H9 (cell line): ENCODE data around the gene ULK4. TPM values are rescaled to one million over a fixed set of nuclear protein-coding genes. Genes with fewer than 3 reads are reported as not detected.

ENCODE experiments used
- DNase-seq: peaks from one replicate; pipeline ENCODE4 v3.0.0-alpha.2; 2017
- H2AFZ ChIP-seq: one replicate; pipeline ENCODE4 v1.6.1; 2013; ENCODE audit warnings: mild to moderate bottlenecking, low read length, control low read depth, moderate library complexity
- H2AK5ac ChIP-seq: 2 replicates; pipeline ENCODE4 v1.6.1; 2013; ENCODE audit warnings: low read length, control low read depth, mixed read lengths; ENCODE audit not compliant: insufficient read length
- H2BK120ac ChIP-seq: one replicate; pipeline ENCODE4 v1.6.1; 2013; ENCODE audit warnings: low read depth, mild to moderate bottlenecking, low read length, control low read depth, inconsistent platforms; ENCODE audit not compliant: poor library complexity, severe bottlenecking
- H2BK12ac ChIP-seq: 2 replicates; pipeline ENCODE4 v1.6.1; 2013; ENCODE audit warnings: low read length, control low read depth, mixed read lengths, low read depth; ENCODE audit not compliant: insufficient read length
- H2BK15ac ChIP-seq: 2 replicates; pipeline ENCODE4 v1.6.1; 2013; ENCODE audit warnings: low read depth, low read length, control low read depth
- H2BK20ac ChIP-seq: one replicate; pipeline ENCODE4 v1.6.1; 2013; ENCODE audit warnings: low read depth, mild to moderate bottlenecking, low read length, control low read depth, inconsistent platforms; ENCODE audit not compliant: poor library complexity, severe bottlenecking
- H2BK5ac ChIP-seq: 2 replicates; pipeline ENCODE4 v1.6.1; 2013; ENCODE audit warnings: low read length, control low read depth, mixed read lengths; ENCODE audit not compliant: insufficient read length
- H3K14ac ChIP-seq: 2 replicates; pipeline ENCODE4 v1.6.1; 2013; ENCODE audit warnings: low read length, control low read depth; ENCODE audit not compliant: insufficient read depth
- H3K18ac ChIP-seq: 2 replicates; pipeline ENCODE4 v1.6.1; 2013; ENCODE audit warnings: low read depth, mild to moderate bottlenecking, mixed read lengths, low read length, control low read depth; ENCODE audit not compliant: insufficient read length
- H3K23ac ChIP-seq: 2 replicates; pipeline ENCODE4 v1.6.1; 2013; ENCODE audit warnings: low read length, control low read depth, mixed read lengths, low read depth; ENCODE audit not compliant: insufficient read length
- H3K23me2 ChIP-seq: 2 replicates; pipeline ENCODE4 v1.6.1; 2013; ENCODE audit warnings: low read depth, mild to moderate bottlenecking, mixed read lengths, low read length, control low read depth; ENCODE audit not compliant: insufficient read length, poor library complexity, severe bottlenecking
- H3K27ac ChIP-seq: 2 replicates; pipeline ENCODE4 v1.5.1; 2013; ENCODE audit warnings: low read length, control low read depth, mixed read lengths, low read depth; ENCODE audit not compliant: insufficient read length
- H3K27me3 ChIP-seq: 2 replicates; pipeline ENCODE4 v1.6.1; 2013; ENCODE audit warnings: low read length, control low read depth, inconsistent platforms; ENCODE audit not compliant: insufficient read depth
- H3K4ac ChIP-seq: 2 replicates; pipeline ENCODE4 v1.6.1; 2013; ENCODE audit warnings: low read depth, mild to moderate bottlenecking, control low read depth, inconsistent platforms, low read length, moderate library complexity
- H3K4me1 ChIP-seq: 2 replicates; pipeline ENCODE4 v1.6.1; 2013; ENCODE audit warnings: low read length, control low read depth, inconsistent platforms; ENCODE audit not compliant: insufficient read depth
- H3K4me2 ChIP-seq: 2 replicates; pipeline ENCODE4 v1.6.1; 2013; ENCODE audit warnings: low read length, control low read depth, mixed read lengths; ENCODE audit not compliant: insufficient read length, insufficient read depth
- H3K56ac ChIP-seq: 2 replicates; pipeline ENCODE4 v1.6.1; 2013; ENCODE audit warnings: low read depth, mild to moderate bottlenecking, mixed read lengths, low read length, control low read depth; ENCODE audit not compliant: insufficient read length
- H3K79me1 ChIP-seq: 2 replicates; pipeline ENCODE4 v1.6.1; 2013; ENCODE audit warnings: low read depth, mild to moderate bottlenecking, moderate library complexity, low read length, control low read depth, inconsistent platforms; ENCODE audit not compliant: insufficient read depth, poor library complexity, severe bottlenecking
- H3K79me2 ChIP-seq: 2 replicates; pipeline ENCODE4 v1.6.1; 2013; ENCODE audit warnings: low read length, control low read depth, inconsistent platforms; ENCODE audit not compliant: insufficient read depth
- H3K9ac ChIP-seq: 2 replicates; pipeline ENCODE4 v1.6.1; 2013; ENCODE audit warnings: low read length, control low read depth, mixed read lengths; ENCODE audit not compliant: insufficient read length; ENCODE audit errors: extremely low read depth
- H3K9me3 ChIP-seq: one replicate; pipeline ENCODE4 v1.6.1; 2013; ENCODE audit warnings: low read depth, low read length, inconsistent platforms; ENCODE audit not compliant: control insufficient read depth
- H3T11ph ChIP-seq: one replicate; pipeline ENCODE4 v1.6.1; 2013; ENCODE audit warnings: mild to moderate bottlenecking, low read length, control low read depth, inconsistent platforms
- H4K20me1 ChIP-seq: one replicate; pipeline ENCODE4 v1.6.1; 2013; ENCODE audit not compliant: control insufficient read depth, insufficient read length, insufficient read depth
- H4K5ac ChIP-seq: 2 replicates; pipeline ENCODE4 v1.6.1; 2013; ENCODE audit warnings: low read depth, mild to moderate bottlenecking, mixed read lengths, low read length, control low read depth; ENCODE audit not compliant: insufficient read length
- H4K8ac ChIP-seq: replicated peaks from 2 replicates; pipeline ENCODE4 v1.6.1; 2013; ENCODE audit warnings: low read length, control low read depth, mixed read lengths, low read depth; ENCODE audit not compliant: insufficient read length
- H4K91ac ChIP-seq: 2 replicates; pipeline ENCODE4 v1.6.1; 2013; ENCODE audit warnings: low read depth, mild to moderate bottlenecking, moderate library complexity, mixed read lengths, low read length, control low read depth; ENCODE audit not compliant: insufficient read length
- H3K27ac Mint-ChIP-seq, 3 experiments: 2 replicates in 2 of 3; 3 replicates in 1 of 3; pipeline ENCODE4 v1.8.0; 2020 to 2021; ENCODE audit warnings: mixed read lengths in 3 of 3, mild to moderate bottlenecking in 1 of 3, moderate library complexity in 1 of 3
- H3K27me3 Mint-ChIP-seq: 2 replicates; pipeline ENCODE4 v1.8.0; 2021; ENCODE audit warnings: low read depth, mild to moderate bottlenecking, moderate library complexity, mixed read lengths
- H3K36me3 Mint-ChIP-seq, 3 experiments: 2 replicates in 2 of 3; 3 replicates in 1 of 3; pipeline ENCODE4 v1.8.0; 2020 to 2021; ENCODE audit warnings: low read depth in 3 of 3, mixed read lengths in 3 of 3; ENCODE audit not compliant: insufficient read depth in 1 of 3
- H3K4me1 Mint-ChIP-seq, 2 experiments: 2 replicates each; pipeline ENCODE4 v1.8.0; 2020; ENCODE audit warnings: mixed read lengths in 2 of 2
- H3K4me3 Mint-ChIP-seq, 2 experiments: 2 replicates in 1 of 2; 3 replicates in 1 of 2; pipeline ENCODE4 v1.8.0; 2020 to 2021; ENCODE audit warnings: mild to moderate bottlenecking in 2 of 2, mixed read lengths in 2 of 2, moderate library complexity in 1 of 2
- H3K9me3 Mint-ChIP-seq, 2 experiments: 2 replicates in 1 of 2; 3 replicates in 1 of 2; pipeline ENCODE4 v1.8.0; 2020; ENCODE audit warnings: mild to moderate bottlenecking in 2 of 2, mixed read lengths in 2 of 2, moderate library complexity in 1 of 2
- CTCF ChIP-seq: fragments of 200-600 bp; sonication (generic); conservative IDR thresholded peaks from 3 replicates; pipeline ENCODE4 v1.8.0; 2021; ENCODE audit warnings: antibody characterized with exemption, mild to moderate bottlenecking
- WGBS: extraction: QIAGEN DNeasy Blood & Tissue Kit; methylation state at CpG from one replicate; pipeline ENCODE4 v1.1.7; 2013; ENCODE audit warnings: missing lambda C conversion rate, low lambda C conversion rate, mixed read lengths; ENCODE audit not compliant: insufficient read length; ENCODE audit errors: extremely low coverage; 5-methylcytosine and 5-hydroxymethylcytosine counted together
- total RNA-seq: library from RNA; stranded (reverse); gene quantifications from 2 replicates; pipeline ENCODE4 v1.2.1, GENCODE V29; 2021

ULK4 gene
- total RNA-seq, 1 experiment from 2014 or later: 12.9 TPM

- no peak overlapping the region for H2AFZ ChIP-seq
- H2BK20ac ChIP-seq: no peak overlapping the region
- H3K4ac ChIP-seq: no peak overlapping the region
- H3K56ac ChIP-seq: no peak overlapping the region
- no peaks in the 10 kb centered on the region for H3K9me3 ChIP-seq
- H4K5ac ChIP-seq: no peak overlapping the region
- H4K8ac ChIP-seq: no peak overlapping the region
- no peak overlapping the region for H2AK5ac ChIP-seq
- peak overlapping the region in 2 of 3 experiments; percentile 53 to 74; a peak in 4 of 7 replicates for H3K27ac Mint-ChIP-seq
- no peak overlapping the region for H2BK12ac ChIP-seq
- no peak overlapping the region for H3K27ac ChIP-seq
- no peak overlapping the region for H4K91ac ChIP-seq
- H3K4me3 Mint-ChIP-seq: no peak overlapping the region
- no peaks in the 10 kb centered on the region for H4K20me1 ChIP-seq
- peaks cover 0 to 4% (median 0%) of the 10 kb centered on the region in 3 experiments; a peak in 1 of 7 replicates for H3K36me3 Mint-ChIP-seq
- H3K27me3 ChIP-seq: no peaks in the 10 kb centered on the region
- no peak overlapping the region for H2BK5ac ChIP-seq
- H3K79me2 ChIP-seq: no peaks in the 10 kb centered on the region
- H3K27me3 Mint-ChIP-seq: peaks cover 3% of the 10 kb centered on the region; the same call in 1 of the 2 replicates
- peaks cover 52 to 54% of the 10 kb centered on the region in 2 experiments for H3K4me1 Mint-ChIP-seq
- no peak overlapping the region for H2BK15ac ChIP-seq
- H3K18ac ChIP-seq: no peak overlapping the region
- DNase-seq: no peak
- H3K9ac ChIP-seq: no peak overlapping the region
- no peak overlapping the region for H3K14ac ChIP-seq
- H3K4me2 ChIP-seq: no peak overlapping the region
- H3K23me2 ChIP-seq: no peaks in the 10 kb centered on the region
- no peak for TF ChIP-seq CTCF
- H3K79me1 ChIP-seq: no peaks in the 10 kb centered on the region
- no peak overlapping the region for H3K23ac ChIP-seq
- no CpG with 5 or more reads among the region's 2 CpGs for WGBS
- no peak overlapping the region for H3T11ph ChIP-seq
- no peak overlapping the region for H2BK120ac ChIP-seq
- peaks cover 12% of the 10 kb centered on the region for H3K4me1 ChIP-seq
- no peaks in the 10 kb centered on the region for H3K9me3 Mint-ChIP-seq
Observed at GRCh38 chr3:41364736-41365135, 597.2 kb downstream of the ULK4 start.
